SH-SY5Y (cell line): ENCODE measurements around the gene TENM4.

Experiments used
- GATA2 ChIP-seq: IDR thresholded peaks from 2 replicates; pipeline ENCODE4 v1.6.1; 2011; ENCODE audit warnings: mild to moderate bottlenecking, low read depth, low read length
- GATA3 ChIP-seq: IDR thresholded peaks from 2 replicates; pipeline ENCODE4 v1.6.1; 2011; ENCODE audit warnings: low read depth, mild to moderate bottlenecking, low read length, moderate library complexity

DNA sequence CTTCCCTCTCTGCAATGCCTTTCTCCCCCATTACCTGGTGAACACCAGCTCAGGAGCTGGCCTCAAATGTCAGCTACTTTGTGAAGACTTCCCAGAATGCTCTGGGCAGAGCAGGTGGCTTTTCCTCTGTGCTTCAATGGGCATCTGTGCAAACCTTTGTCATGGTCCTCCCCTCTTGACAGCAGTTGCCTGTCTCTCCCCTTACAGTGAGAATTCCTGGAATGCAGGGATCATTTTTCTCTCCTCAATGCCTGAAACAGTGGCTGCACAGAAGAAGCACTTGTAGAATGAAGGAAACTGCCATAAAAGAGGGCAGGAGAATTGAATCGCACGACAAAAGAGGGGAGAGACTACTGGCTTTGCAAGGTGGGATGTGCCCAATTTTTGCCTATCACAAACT, 773.4 kb downstream of the TENM4 start:
- TF ChIP-seq GATA2 (no peak), GATA3 (no peak)
